Skeletal muscle tissue (tissue), 5 donors: ENCODE data around the gene GLTP. TPM values are rescaled to one million over a fixed set of nuclear protein-coding genes. Genes with fewer than 3 reads are reported as not detected.

Source experiments
- H3K27ac ChIP-seq: one replicate; pipeline ENCODE4 v1.7.0; 2013; ENCODE audit warnings: mild to moderate bottlenecking, low read depth, low read length, inconsistent platforms
- H3K27me3 ChIP-seq, 3 donors: one replicate each; pipeline ENCODE4 v1.7.0; 2013; ENCODE audit warnings: low read length in 3 of 3; ENCODE audit not compliant: control insufficient read depth in 3 of 3, insufficient read depth in 3 of 3
- H3K36me3 ChIP-seq, 3 donors: one replicate each; pipeline ENCODE4 v1.7.0; 2013; ENCODE audit warnings: low read length in 3 of 3; ENCODE audit not compliant: control insufficient read depth in 3 of 3, insufficient read depth in 3 of 3
- H3K4me1 ChIP-seq, 3 donors: one replicate each; pipeline ENCODE4 v1.7.0; 2013; ENCODE audit warnings: low read length in 3 of 3, mild to moderate bottlenecking in 3 of 3; ENCODE audit not compliant: control insufficient read depth in 3 of 3, insufficient read depth in 3 of 3
- H3K4me3 ChIP-seq, 3 donors: one replicate each; pipeline ENCODE4 v1.7.0; 2013; ENCODE audit warnings: low read length in 3 of 3
- H3K9ac ChIP-seq, 3 donors: one replicate each; pipeline ENCODE4 v1.7.0; 2013; ENCODE audit warnings: low read length in 3 of 3, mild to moderate bottlenecking in 3 of 3, moderate library complexity in 2 of 3, low read depth in 1 of 3
- H3K9me3 ChIP-seq, 3 donors: one replicate each; pipeline ENCODE4 v1.7.0; 2013; ENCODE audit warnings: low read length in 3 of 3; ENCODE audit not compliant: control insufficient read depth in 3 of 3
- small RNA-seq: library from RNA; depleted of rRNA; stranded (forward); fragments of <200 nt; gene quantifications from one replicate; pipeline ENCODE3, GENCODE V24; 2014
- total RNA-seq: library from RNA; depleted of rRNA; stranded (reverse); fragments of >200 nt; gene quantifications from one replicate; pipeline ENCODE4 v1.2.3, GENCODE V29; 2014
- donor health status: Osteomylitis.

Gene GLTP
- total RNA-seq, 1 donor from 2014 or later, result 18.3 TPM

DNA sequence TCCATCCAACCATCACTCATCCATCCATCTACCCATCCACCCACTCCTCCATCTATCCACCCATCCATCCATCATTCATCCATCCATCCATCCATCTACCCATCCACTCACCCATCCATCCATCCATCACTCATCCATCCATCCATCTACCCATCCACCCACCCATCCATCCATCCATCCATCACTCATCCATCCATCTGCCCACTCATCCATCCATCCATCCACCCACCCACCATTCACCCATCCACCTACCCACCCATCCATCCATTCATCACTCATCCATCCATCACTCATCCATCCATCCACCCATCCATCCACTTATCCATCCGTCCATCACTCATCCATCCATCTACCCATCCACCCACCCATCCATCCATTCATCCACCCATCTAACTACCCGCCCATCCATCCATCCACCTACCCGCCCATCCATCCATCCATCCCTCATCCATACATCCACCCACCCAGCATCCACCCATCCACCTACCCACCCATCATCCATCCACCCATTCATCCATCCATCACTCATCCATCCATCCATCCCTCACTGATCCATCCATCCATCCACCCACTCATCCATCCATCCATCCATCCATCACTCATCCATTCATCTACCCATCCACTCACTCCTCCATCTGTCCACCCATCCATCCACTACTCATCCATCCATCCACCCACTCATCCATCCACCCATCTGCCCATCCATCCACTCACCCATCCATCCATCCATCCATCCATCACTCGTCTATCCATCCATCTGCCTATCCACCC, 71.3 kb downstream of the GLTP start:
- H3K9me3 ChIP-seq, result no peaks in the 10 kb centered on the region
- H3K27me3 ChIP-seq, result peaks cover 0 to 4% (median 0%) of the 10 kb centered on the region in 3 donors
- H3K9ac ChIP-seq, result no peak overlapping the region
- H3K4me1 ChIP-seq, result peaks cover 0 to 4% (median 0%) of the 10 kb centered on the region in 3 donors
- H3K4me3 ChIP-seq, result no peak overlapping the region
- no peaks in the 10 kb centered on the region for H3K36me3 ChIP-seq
- no peak overlapping the region for H3K27ac ChIP-seq

DNA sequence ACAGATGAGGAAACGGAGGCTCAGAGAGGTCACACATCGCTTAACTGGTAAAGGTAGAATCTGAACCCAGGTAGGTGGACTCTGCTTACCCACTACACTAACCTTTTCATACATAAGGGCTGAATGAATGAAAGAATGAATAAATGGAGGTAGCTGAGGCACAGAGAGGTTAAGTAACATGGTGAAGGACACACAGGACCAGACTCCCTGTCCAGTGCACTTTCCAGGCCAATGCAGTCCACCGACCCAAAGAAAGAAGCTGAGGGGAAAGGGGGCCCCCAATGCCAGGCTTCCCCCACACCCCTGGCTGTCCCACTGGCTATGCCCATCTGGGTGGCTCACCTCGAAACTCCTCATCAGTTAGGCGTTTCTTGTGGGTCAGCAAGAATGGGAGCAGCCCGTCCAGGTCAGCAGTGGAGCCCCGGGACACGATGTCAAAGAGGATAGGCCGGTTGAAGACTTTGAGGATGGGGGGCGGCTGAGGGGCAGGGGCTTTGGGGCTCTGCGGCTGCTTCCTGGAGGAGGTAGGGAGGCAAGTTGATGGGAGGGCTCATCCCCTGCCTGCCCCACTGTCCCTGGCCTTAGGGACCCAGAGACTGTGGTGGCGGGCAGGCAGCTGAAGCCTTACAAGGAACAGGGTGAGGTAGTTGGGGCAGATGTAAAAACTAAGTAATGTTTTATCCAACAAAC, 72.2 kb downstream of the GLTP start:
- H3K9me3 ChIP-seq, result no peaks in the 10 kb centered on the region
- no peak overlapping the region for H3K4me3 ChIP-seq
- H3K4me1 ChIP-seq, result peaks cover 0 to 4% (median 0%) of the 10 kb centered on the region in 3 donors
- no peaks in the 10 kb centered on the region for H3K27me3 ChIP-seq
- H3K9ac ChIP-seq, result no peak overlapping the region
- H3K36me3 ChIP-seq, result no peaks in the 10 kb centered on the region
- H3K27ac ChIP-seq, result no peak overlapping the region

GRCh38 chr12:109804820-109805761, 75.2 kb downstream of the GLTP start:
- no peaks in the 10 kb centered on the region for H3K36me3 ChIP-seq
- no peak overlapping the region for H3K27ac ChIP-seq
- H3K4me3 ChIP-seq, result no peak overlapping the region
- H3K9me3 ChIP-seq, result no peaks in the 10 kb centered on the region
- H3K4me1 ChIP-seq, result peaks cover 0 to 4% (median 0%) of the 10 kb centered on the region in 3 donors
- peak overlapping the region in 1 of 3 donors; percentile 33 for H3K9ac ChIP-seq
- H3K27me3 ChIP-seq, result no peaks in the 10 kb centered on the region

GRCh38 chr12:109803678-109804077, 76.7 kb downstream of the GLTP start:
- no peak overlapping the region for H3K4me3 ChIP-seq
- H3K4me1 ChIP-seq, result peaks cover 0 to 4% (median 0%) of the 10 kb centered on the region in 3 donors
- no peaks in the 10 kb centered on the region for H3K36me3 ChIP-seq
- no peaks in the 10 kb centered on the region for H3K27me3 ChIP-seq
- H3K27ac ChIP-seq, result no peak overlapping the region
- no peaks in the 10 kb centered on the region for H3K9me3 ChIP-seq
- no peak overlapping the region for H3K9ac ChIP-seq

- no peaks in the 10 kb centered on the region for H3K36me3 ChIP-seq
- H3K4me3 ChIP-seq, result no peak overlapping the region
- no peaks in the 10 kb centered on the region for H3K27me3 ChIP-seq
- no peak overlapping the region for H3K27ac ChIP-seq
- H3K9me3 ChIP-seq, result no peaks in the 10 kb centered on the region
- H3K4me1 ChIP-seq, result peaks cover 0 to 4% (median 0%) of the 10 kb centered on the region in 3 donors
- H3K9ac ChIP-seq, result no peak overlapping the region
These were observed 77.5 kb downstream of the GLTP start for GRCh38 chr12:109802828-109803227.

Small RNAs within 50 kb of the gene (small RNA-seq; reads per million reads assigned to genes)
- gene MIR4497, result not detected
- gene RN7SL441P, result not detected

Other genes with a start within 250 kb of the GLTP start
- 1.0 TPM for gene FAM222A, start 166.7 kb downstream of the GLTP start, total RNA-seq
- gene TRPV4, start 47.1 kb downstream of the GLTP start, total RNA-seq, result 0.52 TPM
- gene TCHP, start 19.7 kb upstream of the GLTP start, total RNA-seq, result 3.7 TPM
- 37.6 TPM for gene GIT2, start 115.8 kb upstream of the GLTP start, total RNA-seq
- gene ANKRD13A, start 118.9 kb upstream of the GLTP start, total RNA-seq, result 52.2 TPM
- gene C12orf76, start 168.0 kb upstream of the GLTP start, total RNA-seq, result 23.0 TPM
- gene IFT81, start 243.8 kb upstream of the GLTP start, total RNA-seq, result 18.3 TPM